ENCODE data around the gene OR5K3.

The OR5K3 gene

DNA sequence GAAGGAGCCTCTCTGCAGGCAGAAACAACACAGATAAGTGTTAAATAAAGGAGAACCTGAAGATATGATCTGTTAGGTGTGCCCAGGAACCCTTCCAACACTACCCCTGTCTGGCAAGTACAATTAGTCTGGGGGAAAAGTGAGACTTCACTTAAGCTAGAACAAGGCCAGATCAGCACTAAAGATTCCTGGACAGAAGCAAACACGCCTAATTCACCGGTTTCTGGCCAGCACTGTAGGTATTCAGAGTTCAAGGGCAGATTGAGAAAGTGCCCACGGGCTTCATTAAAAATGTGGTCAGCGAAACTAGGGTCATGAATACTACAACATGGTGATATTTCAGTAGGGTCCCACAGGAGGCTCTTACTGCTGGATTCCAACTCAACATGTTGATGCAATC is 43.9 kb downstream of the OR5K3 start:
- DNase-seq: no peak

DNA sequence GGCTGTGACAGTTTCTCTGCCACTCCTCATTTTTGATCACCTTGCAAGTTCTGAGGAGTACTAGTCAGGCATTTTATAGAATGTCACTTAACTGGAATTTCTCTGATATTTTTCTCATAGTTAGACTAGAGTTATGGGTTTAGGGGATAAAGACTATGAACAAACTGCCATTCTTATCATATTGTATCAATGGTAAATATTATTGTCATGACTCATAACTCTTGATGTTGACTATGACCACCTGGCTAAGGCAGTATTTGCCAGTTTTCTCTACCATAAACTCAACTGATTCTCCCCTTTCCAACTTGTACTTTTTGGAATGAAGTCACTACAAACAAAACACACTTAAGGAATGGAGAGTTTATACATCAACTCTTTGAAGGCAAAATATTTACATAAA is 49.8 kb downstream of the OR5K3 start:
- no peak for DNase-seq
